ENCODE data around the gene ENPP7.
A peak's percentile ranks its signal among the peaks of the same experiment; 100 is the strongest.

ENPP7 gene

GRCh38 chr17:79721993-79722671 is 8.6 kb upstream of the ENPP7 start:
- Histone ChIP-seq H3K36me3 (ENCODE audit: control insufficient read depth, insufficient read depth, low read length, severe bottlenecking) (no peaks in the 10 kb centered on the region), H3K4me3 (ENCODE audit: low read length) (no peak overlapping the region), H3K27me3 (replicated peaks; ENCODE audit: control insufficient read depth, insufficient read depth, low read length) (peaks cover 13% of the 10 kb centered on the region), H3K4me1 (ENCODE audit: control insufficient read depth, insufficient read depth, low read length) (no peaks in the 10 kb centered on the region), H3K9ac (ENCODE audit: low read length) (no peak overlapping the region), H3K9me3 (ENCODE audit: control insufficient read depth, low read length) (no peaks in the 10 kb centered on the region)
- DNase-seq (ENCODE audit: low read depth): peak; percentile 6

- Histone ChIP-seq H3K9me3 (ENCODE audit: control insufficient read depth, low read length) (no peaks in the 10 kb centered on the region), H3K4me1 (ENCODE audit: control insufficient read depth, insufficient read depth, low read length) (no peaks in the 10 kb centered on the region), H3K9ac (ENCODE audit: low read length) (no peak overlapping the region), H3K27me3 (replicated peaks; ENCODE audit: control insufficient read depth, insufficient read depth, low read length) (peaks cover 12% of the 10 kb centered on the region), H3K36me3 (ENCODE audit: control insufficient read depth, insufficient read depth, low read length, severe bottlenecking) (no peaks in the 10 kb centered on the region), H3K4me3 (ENCODE audit: low read length) (no peak overlapping the region)
- no peak for DNase-seq (ENCODE audit: low read depth)
Observed at GRCh38 chr17:79722787-79723186, 8.0 kb upstream of the ENPP7 start.

DNA sequence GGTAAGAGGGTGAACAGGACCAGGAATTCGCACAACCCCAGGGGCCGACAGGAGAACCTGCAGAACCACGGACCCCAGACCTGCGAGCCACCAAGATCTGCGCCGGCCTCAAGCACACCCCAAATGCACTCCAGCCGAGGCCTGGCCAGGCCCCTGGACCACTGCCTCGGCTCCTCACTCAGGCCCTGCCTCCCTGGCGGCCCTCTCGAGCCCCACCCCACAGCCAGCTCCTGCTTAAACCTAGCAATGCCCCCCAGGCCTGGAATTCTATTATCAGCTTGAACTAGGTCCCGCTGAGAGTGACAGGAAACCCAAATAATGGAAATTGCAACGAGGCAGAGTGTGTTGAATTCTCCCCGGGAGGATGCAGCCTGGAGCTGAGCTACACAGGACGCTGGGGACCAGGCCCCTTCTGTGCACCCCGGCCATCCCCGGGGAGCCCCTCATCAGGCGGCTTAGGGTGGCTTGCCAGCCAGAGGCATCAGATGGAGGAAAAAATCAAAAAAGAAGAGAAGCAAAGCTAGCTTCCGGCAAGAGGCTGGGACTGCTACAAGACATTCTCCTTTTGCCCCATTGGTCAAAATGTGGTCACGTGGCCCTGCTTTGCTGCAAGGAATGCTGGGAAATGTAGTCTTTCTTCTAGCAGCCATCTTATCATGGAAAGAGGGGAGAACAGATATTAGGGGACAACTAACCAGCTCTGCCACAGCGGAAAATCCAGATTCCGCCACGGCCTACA is 2.4 kb upstream of the ENPP7 start:
- H3K36me3 ChIP-seq (ENCODE audit: control insufficient read depth, insufficient read depth, low read length, severe bottlenecking): no peaks in the 10 kb centered on the region
- H3K4me1 ChIP-seq (ENCODE audit: control insufficient read depth, insufficient read depth, low read length): no peaks in the 10 kb centered on the region
- no peaks in the 10 kb centered on the region for H3K27me3 ChIP-seq (replicated peaks; ENCODE audit: control insufficient read depth, insufficient read depth, low read length)
- DNase-seq (ENCODE audit: low read depth): peak; percentile 93
- peak overlapping the region; percentile 77 for H3K4me3 ChIP-seq (ENCODE audit: low read length)
- H3K9me3 ChIP-seq (ENCODE audit: control insufficient read depth, low read length): no peaks in the 10 kb centered on the region
- H3K9ac ChIP-seq (ENCODE audit: low read length): peak overlapping the region; percentile 64

DNA sequence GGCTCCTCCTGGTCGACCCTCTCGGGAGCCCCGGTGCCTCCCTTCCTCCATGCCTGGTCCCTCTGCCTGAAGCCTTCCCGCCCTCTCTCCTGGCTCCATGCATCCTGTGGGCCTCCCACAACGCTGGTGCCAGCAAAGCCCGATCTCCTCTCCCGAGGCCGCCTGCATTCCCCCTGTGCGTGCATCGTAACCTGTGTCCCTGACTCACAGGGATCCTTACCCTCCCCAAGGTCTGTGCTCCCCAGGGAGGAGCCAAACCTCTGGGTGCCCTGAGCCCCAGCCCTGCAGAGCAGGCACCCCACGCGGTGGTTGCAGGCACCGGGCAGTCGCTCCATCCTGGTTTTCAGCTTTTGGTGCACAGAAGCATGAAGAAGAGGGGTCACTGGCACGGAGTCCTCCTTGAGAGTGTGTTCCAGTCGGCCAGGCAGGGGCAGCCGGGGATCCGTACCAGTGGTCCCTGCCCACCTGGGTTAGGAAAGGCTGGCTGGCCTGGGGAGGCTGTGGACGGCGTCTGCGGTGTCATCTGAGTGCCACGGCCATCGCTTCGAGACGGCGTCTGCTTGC is 1.8 kb upstream of the ENPP7 start:
- Histone ChIP-seq H3K36me3 (ENCODE audit: control insufficient read depth, insufficient read depth, low read length, severe bottlenecking) (no peaks in the 10 kb centered on the region), H3K27me3 (replicated peaks; ENCODE audit: control insufficient read depth, insufficient read depth, low read length) (no peaks in the 10 kb centered on the region), H3K4me1 (ENCODE audit: control insufficient read depth, insufficient read depth, low read length) (no peaks in the 10 kb centered on the region), H3K9ac (ENCODE audit: low read length) (no peak overlapping the region), H3K9me3 (ENCODE audit: control insufficient read depth, low read length) (no peaks in the 10 kb centered on the region), H3K4me3 (ENCODE audit: low read length) (peak overlapping the region; percentile 77)
- DNase-seq (ENCODE audit: low read depth): no peak

DNA sequence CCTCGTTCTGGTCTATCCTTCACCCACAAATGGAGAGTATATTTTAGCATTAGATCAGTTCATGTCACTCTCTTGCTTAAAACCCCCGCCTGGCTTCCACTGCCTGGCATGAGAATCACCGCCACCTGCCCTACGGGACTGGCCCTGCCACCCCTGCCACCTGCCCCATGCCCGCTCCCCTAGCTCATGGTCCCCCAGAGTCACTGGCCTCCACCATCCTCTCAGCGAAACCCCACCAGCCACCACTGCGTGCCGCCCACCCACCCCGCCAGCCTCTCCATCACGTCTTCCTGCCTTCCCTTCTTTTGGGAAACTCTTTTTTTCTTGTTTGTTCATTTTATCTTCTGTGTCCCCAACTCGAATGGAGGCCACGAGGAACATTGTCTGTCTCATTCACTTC is 982 bp upstream of the ENPP7 start:
- H3K4me3 ChIP-seq (ENCODE audit: low read length): no peak overlapping the region
- no peaks in the 10 kb centered on the region for H3K27me3 ChIP-seq (replicated peaks; ENCODE audit: control insufficient read depth, insufficient read depth, low read length)
- no peaks in the 10 kb centered on the region for H3K4me1 ChIP-seq (ENCODE audit: control insufficient read depth, insufficient read depth, low read length)
- no peak overlapping the region for H3K9ac ChIP-seq (ENCODE audit: low read length)
- no peaks in the 10 kb centered on the region for H3K9me3 ChIP-seq (ENCODE audit: control insufficient read depth, low read length)
- DNase-seq (ENCODE audit: low read depth): no peak
- no peaks in the 10 kb centered on the region for H3K36me3 ChIP-seq (ENCODE audit: control insufficient read depth, insufficient read depth, low read length, severe bottlenecking)

GRCh38 chr17:79730437-79730768 is 340 bp upstream of the ENPP7 start:
- H3K4me3 ChIP-seq (ENCODE audit: low read length): no peak overlapping the region
- H3K36me3 ChIP-seq (ENCODE audit: control insufficient read depth, insufficient read depth, low read length, severe bottlenecking): no peaks in the 10 kb centered on the region
- H3K9ac ChIP-seq (ENCODE audit: low read length): no peak overlapping the region
- H3K4me1 ChIP-seq (ENCODE audit: control insufficient read depth, insufficient read depth, low read length): no peaks in the 10 kb centered on the region
- DNase-seq (ENCODE audit: low read depth): no peak
- no peaks in the 10 kb centered on the region for H3K9me3 ChIP-seq (ENCODE audit: control insufficient read depth, low read length)
- no peaks in the 10 kb centered on the region for H3K27me3 ChIP-seq (replicated peaks; ENCODE audit: control insufficient read depth, insufficient read depth, low read length)

DNA sequence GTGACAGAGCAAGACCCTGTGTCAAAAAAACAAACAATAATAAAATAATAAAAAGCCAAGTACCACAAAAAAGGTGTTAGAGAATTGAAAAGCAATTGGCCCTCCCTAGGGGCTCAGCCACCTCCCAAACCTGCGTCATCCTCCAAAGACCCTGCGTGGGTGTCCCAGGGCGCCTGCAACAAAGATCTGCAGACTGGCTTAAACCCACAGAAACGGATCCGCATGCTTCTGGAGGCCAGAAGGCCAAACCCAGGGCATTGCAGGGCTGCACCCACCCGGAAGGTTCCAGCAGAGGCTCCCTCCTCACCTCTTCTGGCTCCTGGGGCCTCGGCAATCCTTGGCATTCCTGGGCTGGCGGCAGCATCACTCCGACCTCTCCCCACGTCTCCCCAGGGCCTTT is 1.5 kb downstream of the ENPP7 start:
- Histone ChIP-seq H3K9me3 (ENCODE audit: control insufficient read depth, low read length) (no peaks in the 10 kb centered on the region), H3K27me3 (replicated peaks; ENCODE audit: control insufficient read depth, insufficient read depth, low read length) (peaks cover 10% of the 10 kb centered on the region), H3K36me3 (ENCODE audit: control insufficient read depth, insufficient read depth, low read length, severe bottlenecking) (no peaks in the 10 kb centered on the region), H3K4me3 (ENCODE audit: low read length) (no peak overlapping the region), H3K9ac (ENCODE audit: low read length) (no peak overlapping the region), H3K4me1 (ENCODE audit: control insufficient read depth, insufficient read depth, low read length) (no peaks in the 10 kb centered on the region)
- DNase-seq (ENCODE audit: low read depth): no peak

DNA sequence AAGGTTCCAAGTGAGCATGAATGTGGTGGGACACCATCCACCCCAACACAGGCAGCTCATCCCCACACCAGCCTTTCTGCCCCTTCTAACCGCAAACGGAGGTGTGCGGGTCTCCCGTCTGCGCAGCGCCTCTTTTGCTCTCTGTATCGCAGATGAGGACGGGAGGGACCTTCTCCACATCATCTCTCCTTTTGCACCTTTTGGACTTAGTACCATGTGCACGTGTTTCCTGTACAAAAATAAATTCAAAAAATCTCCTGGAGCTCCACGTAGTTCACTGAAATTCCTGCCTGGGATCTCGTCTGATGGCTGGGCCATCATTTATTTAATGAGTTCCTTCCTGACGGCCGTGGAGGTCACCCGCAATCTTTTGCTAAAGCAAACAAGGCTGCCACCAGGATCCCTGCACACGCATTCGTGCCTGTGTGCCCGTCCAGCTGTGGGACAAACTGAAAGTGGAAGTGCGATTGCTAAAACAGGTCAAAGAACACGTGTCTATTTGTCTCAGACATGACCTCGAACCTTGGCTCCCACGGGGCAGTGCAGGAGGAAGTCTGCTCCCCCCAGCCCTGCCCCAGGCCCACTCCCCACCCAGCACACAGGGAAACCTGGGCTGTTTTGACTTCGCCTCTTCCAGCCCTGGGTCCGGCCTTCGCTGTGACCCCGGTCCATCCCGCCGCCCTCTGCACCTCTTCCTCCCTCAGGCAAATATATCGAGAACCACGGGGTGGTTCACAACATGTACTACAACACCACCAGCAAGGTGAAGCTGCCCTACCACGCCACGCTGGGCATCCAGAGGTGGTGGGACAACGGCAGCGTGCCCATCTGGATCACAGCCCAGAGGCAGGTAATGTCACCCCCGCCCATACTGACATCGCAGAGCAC is 2.3 kb downstream of the ENPP7 start:
- no peak for DNase-seq (ENCODE audit: low read depth)
- H3K9me3 ChIP-seq (ENCODE audit: control insufficient read depth, low read length): no peaks in the 10 kb centered on the region
- H3K9ac ChIP-seq (ENCODE audit: low read length): no peak overlapping the region
- peaks cover 17% of the 10 kb centered on the region for H3K27me3 ChIP-seq (replicated peaks; ENCODE audit: control insufficient read depth, insufficient read depth, low read length)
- H3K4me1 ChIP-seq (ENCODE audit: control insufficient read depth, insufficient read depth, low read length): no peaks in the 10 kb centered on the region
- no peak overlapping the region for H3K4me3 ChIP-seq (ENCODE audit: low read length)
- no peaks in the 10 kb centered on the region for H3K36me3 ChIP-seq (ENCODE audit: control insufficient read depth, insufficient read depth, low read length, severe bottlenecking)

GRCh38 chr17:79733692-79734070 is 2.9 kb downstream of the ENPP7 start:
- Histone ChIP-seq H3K4me3 (ENCODE audit: low read length) (no peak overlapping the region), H3K27me3 (replicated peaks; ENCODE audit: control insufficient read depth, insufficient read depth, low read length) (peaks cover 23% of the 10 kb centered on the region), H3K36me3 (ENCODE audit: control insufficient read depth, insufficient read depth, low read length, severe bottlenecking) (no peaks in the 10 kb centered on the region), H3K9ac (ENCODE audit: low read length) (no peak overlapping the region), H3K9me3 (ENCODE audit: control insufficient read depth, low read length) (no peaks in the 10 kb centered on the region), H3K4me1 (ENCODE audit: control insufficient read depth, insufficient read depth, low read length) (no peaks in the 10 kb centered on the region)
- DNase-seq (ENCODE audit: low read depth): no peak

- no peaks in the 10 kb centered on the region for H3K9me3 ChIP-seq (ENCODE audit: control insufficient read depth, low read length)
- H3K36me3 ChIP-seq (ENCODE audit: control insufficient read depth, insufficient read depth, low read length, severe bottlenecking): no peaks in the 10 kb centered on the region
- no peak overlapping the region for H3K4me3 ChIP-seq (ENCODE audit: low read length)
- H3K4me1 ChIP-seq (ENCODE audit: control insufficient read depth, insufficient read depth, low read length): no peaks in the 10 kb centered on the region
- DNase-seq (ENCODE audit: low read depth): no peak
- H3K9ac ChIP-seq (ENCODE audit: low read length): no peak overlapping the region
- peaks cover 37% of the 10 kb centered on the region for H3K27me3 ChIP-seq (replicated peaks; ENCODE audit: control insufficient read depth, insufficient read depth, low read length)
Observed at GRCh38 chr17:79735096-79735495, 4.4 kb downstream of the ENPP7 start.
